GM18507 (cell line): ENCODE data around the gene CISTR.
"Not testable (repeated sequence)": the region's sequence is repeated elsewhere in the genome, so short reads cannot be mapped to it uniquely, and the experiment has no call there.

ENCODE experiments used
- DNase-seq: peaks from one replicate; pipeline ENCODE4 v3.0.0; 2011; ENCODE audit warnings: low read depth; ENCODE audit not compliant: insufficient read length; ENCODE audit errors: extremely low spot score
- FAIRE-seq: peaks from 2 replicates; lab custom pipeline; 2011; peaks lifted over from hg19 to GRCh38; lab: Jason Lieb, UNC

The CISTR gene

GRCh38 chr12:53751336-53752191 lies at the start of gene CISTR:
CISTR (minus strand) TSS chr12:53751979.
- DNase-seq (no peak), FAIRE-seq (no peak)

GRCh38 chr12:53798575-53798974 lies 46.8 kb upstream of the CISTR start:
- no peak for DNase-seq
- FAIRE-seq: no peak

- FAIRE-seq (no peak), DNase-seq (no peak)
These were observed 44.1 kb upstream of the CISTR start for GRCh38 chr12:53795927-53796326.

- FAIRE-seq (no peak), DNase-seq (no peak)
These were observed 41.4 kb upstream of the CISTR start for GRCh38 chr12:53793221-53793620.

GRCh38 chr12:53791735-53792326 lies 40.1 kb upstream of the CISTR start:
- FAIRE-seq (no peak), DNase-seq (no peak)

- DNase-seq (no peak), FAIRE-seq (no peak)
These were observed 37.8 kb upstream of the CISTR start for GRCh38 chr12:53789570-53789969.

- FAIRE-seq (no peak), DNase-seq (no peak)
These were observed 37.1 kb upstream of the CISTR start for GRCh38 chr12:53788892-53789291.

- FAIRE-seq (no peak), DNase-seq (no peak)
These were observed 34.6 kb upstream of the CISTR start for GRCh38 chr12:53786411-53786810.

- no peak for DNase-seq
- FAIRE-seq: no peak
These were observed 33.4 kb upstream of the CISTR start for GRCh38 chr12:53785161-53785560.

GRCh38 chr12:53782093-53782703 lies 30.4 kb upstream of the CISTR start:
- no peak for FAIRE-seq
- no peak for DNase-seq

- FAIRE-seq: no peak
- DNase-seq: no peak
These were observed 29.5 kb upstream of the CISTR start for GRCh38 chr12:53781228-53781801.

GRCh38 chr12:53780323-53780722 lies 28.5 kb upstream of the CISTR start:
- DNase-seq (no peak), FAIRE-seq (no peak)

- not testable (repeated sequence) for FAIRE-seq, DNase-seq
These were observed 27.9 kb upstream of the CISTR start for GRCh38 chr12:53779679-53780078.

GRCh38 chr12:53777936-53778644 lies 26.3 kb upstream of the CISTR start:
- no peak for FAIRE-seq
- no peak for DNase-seq

GRCh38 chr12:53777412-53777811 lies 25.6 kb upstream of the CISTR start:
- FAIRE-seq: no peak
- DNase-seq: no peak

- no peak for FAIRE-seq
These were observed 25.1 kb upstream of the CISTR start for GRCh38 chr12:53776872-53777271.

GRCh38 chr12:53775478-53776145 lies 23.8 kb upstream of the CISTR start:
- FAIRE-seq: no peak

More at GRCh38 chr12:53776872-53777271, 25.1 kb upstream of the CISTR start:
- DNase-seq: no peak

GRCh38 chr12:53770281-53770680 lies 18.5 kb upstream of the CISTR start:
- no peak for FAIRE-seq
- DNase-seq: no peak

More at GRCh38 chr12:53775478-53776145, 23.8 kb upstream of the CISTR start:
- no peak for DNase-seq

- FAIRE-seq (no peak), DNase-seq (no peak)
These were observed 17.2 kb upstream of the CISTR start for GRCh38 chr12:53768976-53769375.
